Astrocyte (in vitro differentiated cells and primary cell): ENCODE measurements around the gene TMPRSS12.
"Not testable (repeated sequence)": the region's sequence is repeated elsewhere in the genome, so short reads cannot be mapped to it uniquely, and the experiment has no call there.

ENCODE experiments used
- CTCF ChIP-seq: IDR thresholded peaks from 2 replicates; pipeline ENCODE4 v1.5.1; 2011; ENCODE audit warnings: low read depth, mild to moderate bottlenecking, inconsistent platforms, low read length, moderate library complexity; ENCODE audit not compliant: insufficient read depth
- EZH2 ChIP-seq: IDR thresholded peaks from 2 replicates; pipeline ENCODE4 v1.6.1; 2012; ENCODE audit warnings: mild to moderate bottlenecking, low read length, inconsistent platforms; ENCODE audit not compliant: insufficient read depth

GRCh38 chr12:50833801-50834200, 8.9 kb upstream of the TMPRSS12 start:
- not testable (repeated sequence) for TF ChIP-seq CTCF, EZH2
